ENCODE data around the gene IP6K2.
"Not testable (repeated sequence)": the region's sequence is repeated elsewhere in the genome, so short reads cannot be mapped to it uniquely, and the experiment has no call there.

Gene IP6K2

GRCh38 chr3:48716982-48717746 lies at the start of gene IP6K2:
Gene IP6K2 (minus strand): TSS chr3:48717221. CDS start chr3:48695291, 21,930 bp downstream.
- DNase-seq (ENCODE audit: low read depth in 2 of 2) = peak; percentile 98 to 99

- no peak for DNase-seq (ENCODE audit: low read depth in 2 of 2)
These were observed 48.4 kb upstream of the IP6K2 start for GRCh38 chr3:48765376-48765775.

DNA sequence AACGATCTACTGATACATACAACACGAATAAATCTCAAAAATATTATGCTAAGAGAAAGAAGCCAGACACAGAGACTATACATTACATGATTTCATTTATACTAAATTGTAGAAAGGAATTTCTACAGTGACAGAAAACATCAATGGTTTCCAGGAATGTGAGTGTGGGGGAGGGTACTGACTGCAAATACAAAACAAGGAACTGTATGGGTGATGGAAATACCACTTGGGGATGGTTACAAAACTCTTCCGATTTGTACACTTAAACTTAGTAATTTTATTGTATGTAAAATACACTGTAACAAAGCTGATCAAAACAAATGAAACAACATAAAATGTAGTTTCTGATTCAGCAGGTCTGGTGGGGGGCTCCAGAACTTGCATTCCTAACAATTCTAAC lies 45.8 kb upstream of the IP6K2 start:
- no peak for DNase-seq (ENCODE audit: low read depth in 2 of 2)

GRCh38 chr3:48759991-48760540 lies 43.0 kb upstream of the IP6K2 start:
- DNase-seq (ENCODE audit: low read depth in 2 of 2) = not testable (repeated sequence)

GRCh38 chr3:48759531-48759930 lies 42.5 kb upstream of the IP6K2 start:
- not testable (repeated sequence) for DNase-seq (ENCODE audit: low read depth in 2 of 2)

DNA sequence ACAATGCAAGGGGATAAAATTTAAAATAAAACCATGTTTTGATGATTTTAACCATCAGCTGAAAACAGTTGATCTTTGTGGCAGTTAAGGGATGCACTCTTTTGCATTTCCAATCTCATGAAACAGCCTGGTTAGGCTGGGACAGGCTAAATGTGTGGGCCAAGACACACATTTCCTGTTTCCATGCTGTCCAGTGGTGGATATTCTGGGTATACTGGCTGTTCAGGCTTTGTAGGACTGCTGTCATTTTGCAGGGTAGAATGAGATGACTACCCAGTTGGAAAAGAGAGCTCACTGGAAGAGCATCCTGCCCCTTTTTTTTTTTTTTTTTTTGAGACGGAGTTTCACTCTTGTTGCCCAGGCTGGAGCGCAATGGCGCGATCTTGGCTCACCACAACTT lies 42.0 kb upstream of the IP6K2 start:
- DNase-seq (ENCODE audit: low read depth in 2 of 2) = no peak

- no peak for DNase-seq (ENCODE audit: low read depth in 2 of 2)
These were observed 39.6 kb upstream of the IP6K2 start for GRCh38 chr3:48756640-48757039.

DNA sequence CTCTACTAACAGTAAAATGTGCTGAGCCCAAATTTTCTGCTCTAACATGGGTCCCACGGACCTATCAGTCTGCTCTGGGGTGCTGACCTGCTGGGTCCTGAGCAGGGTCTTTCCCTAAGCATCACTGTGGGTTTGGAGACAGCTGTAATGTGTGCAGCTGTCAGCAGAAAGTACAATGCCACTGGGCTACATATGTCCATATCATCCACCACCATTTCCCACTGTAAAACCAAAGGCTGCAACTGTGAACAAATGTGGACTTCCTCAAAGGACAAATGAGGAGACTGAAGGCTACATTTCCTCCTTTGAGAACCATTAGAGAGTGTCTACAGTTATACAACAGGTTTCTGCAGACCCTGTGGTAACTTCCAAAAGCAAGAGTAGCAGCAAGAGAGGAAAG lies 33.8 kb upstream of the IP6K2 start:
- DNase-seq (ENCODE audit: low read depth in 2 of 2) = no peak

GRCh38 chr3:48748754-48749153 lies 31.7 kb upstream of the IP6K2 start:
- no peak for DNase-seq (ENCODE audit: low read depth in 2 of 2)

DNA sequence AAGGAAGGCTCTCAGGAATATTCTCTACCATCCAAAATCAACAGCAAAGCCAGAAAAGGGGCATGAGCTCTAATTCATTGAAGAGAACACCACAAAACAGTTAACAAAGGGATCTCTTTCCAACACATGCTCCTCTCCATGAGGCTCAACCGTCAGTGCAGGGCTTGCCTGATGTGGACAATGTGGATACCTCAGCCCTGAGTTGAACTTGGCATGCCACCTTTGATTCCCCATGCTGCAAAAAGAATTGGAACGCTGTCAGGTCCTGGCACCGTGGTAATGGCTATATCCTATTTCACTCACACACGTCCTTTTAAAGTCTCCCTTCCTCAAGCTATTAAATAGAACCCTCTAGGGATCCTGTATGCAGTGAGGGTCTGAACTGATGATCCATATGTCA lies 30.7 kb upstream of the IP6K2 start:
- DNase-seq (ENCODE audit: low read depth in 2 of 2) = no peak

DNA sequence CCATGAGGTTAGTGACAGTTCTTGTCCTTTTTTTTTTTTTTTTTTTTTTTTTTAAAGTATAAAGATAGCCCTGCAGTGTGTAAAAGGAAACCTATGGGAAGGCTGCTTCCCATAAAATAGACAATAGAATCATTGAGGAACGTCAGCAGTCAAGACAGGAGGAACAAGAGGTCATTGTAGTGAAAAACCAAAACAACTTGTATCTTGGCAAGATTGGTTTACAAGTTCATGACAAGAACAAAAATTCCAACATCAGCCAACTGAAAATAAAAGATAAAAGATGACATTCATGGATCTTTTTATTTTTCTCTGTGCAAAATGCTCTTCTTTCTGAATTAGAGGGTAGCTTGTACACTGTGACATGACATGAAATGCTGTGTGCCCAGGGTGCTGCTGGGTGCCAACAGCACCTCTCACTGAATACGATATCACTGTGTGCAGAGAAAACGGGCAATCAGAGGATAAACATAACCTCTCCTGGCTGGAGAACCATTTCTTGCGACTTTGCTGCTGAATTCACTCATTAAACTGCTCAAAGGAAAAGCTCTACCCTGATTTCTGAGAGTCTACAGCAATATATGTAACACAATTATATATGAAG lies 30.1 kb upstream of the IP6K2 start:
- no peak for DNase-seq (ENCODE audit: low read depth in 2 of 2)

GRCh38 chr3:48743773-48744172 lies 26.8 kb upstream of the IP6K2 start:
- no peak for DNase-seq (ENCODE audit: low read depth in 2 of 2)

- DNase-seq (ENCODE audit: low read depth in 2 of 2) = not testable (repeated sequence)
These were observed 24.2 kb upstream of the IP6K2 start for GRCh38 chr3:48741226-48741625.

GRCh38 chr3:48739955-48740823 lies 23.2 kb upstream of the IP6K2 start:
- DNase-seq (ENCODE audit: low read depth in 2 of 2) = peak; percentile 24 to 48

DNA sequence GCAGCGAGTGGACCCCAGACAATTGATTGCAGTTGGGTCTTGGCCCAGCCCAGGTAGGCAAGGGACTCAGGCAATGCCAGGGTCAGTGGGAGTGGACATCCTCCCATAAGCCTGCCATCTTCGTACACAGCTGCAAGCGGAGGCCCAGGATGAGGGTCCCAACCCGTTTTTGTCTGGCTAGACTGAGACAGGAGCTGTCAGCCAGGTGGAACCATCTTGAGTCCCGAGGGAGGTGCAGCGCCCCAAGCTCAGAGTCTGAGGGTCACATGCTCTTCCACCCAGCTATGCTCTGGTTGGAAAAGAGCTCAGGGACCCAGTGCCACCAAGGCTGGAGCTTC lies 22.6 kb upstream of the IP6K2 start:
- DNase-seq (ENCODE audit: low read depth in 2 of 2) = no peak

DNA sequence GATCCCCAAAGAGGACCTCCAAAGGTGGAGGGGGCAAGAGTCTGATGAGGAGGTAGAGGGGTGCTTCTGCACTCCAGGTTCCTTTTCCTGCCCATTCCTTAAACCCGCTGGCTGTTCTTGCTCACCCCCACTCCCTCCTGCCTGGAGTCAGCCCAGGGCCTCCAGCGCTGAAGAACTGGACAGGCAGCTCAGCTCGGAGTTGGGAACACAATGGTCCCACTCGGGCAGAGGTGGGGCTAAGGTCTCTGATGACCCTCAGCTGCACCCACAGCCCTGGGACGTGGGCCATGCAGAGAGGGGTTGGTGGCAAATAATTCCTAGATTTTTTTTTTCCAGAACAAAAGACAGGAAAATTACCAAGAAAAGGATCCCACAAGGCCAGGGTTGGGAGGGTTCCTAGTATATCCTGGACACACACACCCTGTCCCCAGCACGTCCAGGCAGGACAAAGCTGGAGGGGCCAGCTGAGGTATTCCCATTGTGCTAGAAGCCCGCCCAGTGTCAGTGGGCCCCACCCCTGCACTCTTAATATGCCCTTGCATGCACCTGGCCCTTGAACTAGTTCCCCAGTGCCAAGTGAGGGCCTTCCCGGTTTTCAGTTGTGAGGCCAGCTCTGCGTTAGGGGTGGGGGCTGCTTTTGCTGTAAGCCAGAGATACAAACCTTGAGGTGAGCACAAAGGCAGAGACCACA lies 22.1 kb upstream of the IP6K2 start:
- no peak for DNase-seq (ENCODE audit: low read depth in 2 of 2)

DNA sequence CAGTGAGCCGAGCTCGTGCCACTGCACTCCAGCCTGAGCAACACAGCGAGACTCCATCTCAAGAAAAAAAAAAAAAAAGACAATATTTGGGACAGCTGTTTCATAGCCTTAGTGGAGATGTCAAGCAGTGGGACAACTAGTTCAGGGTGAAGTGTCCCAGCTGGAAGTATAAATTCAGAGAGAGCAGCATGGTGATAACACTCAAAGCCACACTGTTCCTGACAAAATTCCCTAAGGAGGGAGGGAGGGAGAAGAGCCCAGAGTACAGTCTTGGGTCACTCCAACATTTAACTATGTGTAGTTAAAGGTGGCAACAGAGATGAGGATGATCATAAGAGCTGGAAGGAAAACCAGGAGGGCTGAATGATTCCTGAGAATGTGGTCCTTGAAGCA lies 21.1 kb upstream of the IP6K2 start:
- no peak for DNase-seq (ENCODE audit: low read depth in 2 of 2)

GRCh38 chr3:48735075-48735767 lies 18.2 kb upstream of the IP6K2 start:
- DNase-seq (ENCODE audit: low read depth in 2 of 2) = not testable (repeated sequence)

DNA sequence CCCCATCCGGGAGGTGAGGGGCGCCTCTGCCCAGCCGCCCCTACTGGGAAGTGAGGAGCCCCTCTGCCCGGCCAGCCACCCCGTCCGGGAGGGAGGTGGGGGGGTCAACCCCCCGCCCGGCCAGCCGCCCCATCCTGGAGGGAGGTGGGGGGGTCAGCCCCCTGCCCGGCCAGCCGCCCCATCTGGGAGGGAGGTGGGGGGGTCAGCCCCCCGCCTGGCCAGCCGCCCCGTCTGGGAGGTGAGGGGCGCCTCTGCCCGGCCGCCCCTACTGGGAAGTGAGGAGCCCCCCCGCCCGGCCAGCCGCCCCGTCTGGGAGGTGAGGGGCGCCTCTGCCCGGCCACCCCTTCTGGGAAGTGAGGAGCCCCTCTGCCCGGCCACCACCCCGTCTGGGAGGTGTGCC lies 17.5 kb upstream of the IP6K2 start:
- not testable (repeated sequence) for DNase-seq (ENCODE audit: low read depth in 2 of 2)

- DNase-seq (ENCODE audit: low read depth in 2 of 2) = not testable (repeated sequence)
These were observed 16.9 kb upstream of the IP6K2 start for GRCh38 chr3:48733752-48734518.

Data from activated CD4-positive, alpha-beta T cell treated with anti-CD3 and anti-CD28 coated beads for 24 hours (primary cell).